GM18858 (cell line): Measurements from ENCODE around the gene ANG.
"Not testable (repeated sequence)": the region's sequence is repeated elsewhere in the genome, so short reads cannot be mapped to it uniquely, and the experiment has no call there.

ENCODE experiments used
- ATAC-seq: cut with Tn5 transposase; IDR thresholded peaks from one replicate; pipeline ENCODE4 v1.9.1; 2021; ENCODE audit not compliant: unreplicated experiment

ANG gene

GRCh38 chr14:20698018-20698329 is 9.4 kb downstream of the ANG start:
- ATAC-seq, result no peak

- ATAC-seq, result no peak
Observed at GRCh38 chr14:20698934-20699333, 10.4 kb downstream of the ANG start.

GRCh38 chr14:20699931-20700330 is 11.4 kb downstream of the ANG start:
- ATAC-seq, result no peak

- ATAC-seq, result not testable (repeated sequence)
Observed at GRCh38 chr14:20700965-20701364, 12.4 kb downstream of the ANG start.

- no peak for ATAC-seq
Observed at GRCh38 chr14:20706657-20707355, 18.2 kb downstream of the ANG start.

GRCh38 chr14:20707622-20708021 is 19.1 kb downstream of the ANG start:
- ATAC-seq, result no peak

GRCh38 chr14:20711261-20711660 is 22.7 kb downstream of the ANG start:
- no peak for ATAC-seq

GRCh38 chr14:20711685-20712084 is 23.1 kb downstream of the ANG start:
- no peak for ATAC-seq

GRCh38 chr14:20712904-20713303 is 24.3 kb downstream of the ANG start:
- no peak for ATAC-seq

GRCh38 chr14:20714593-20715250 is 26.2 kb downstream of the ANG start:
- no peak for ATAC-seq

GRCh38 chr14:20719777-20720176 is 31.2 kb downstream of the ANG start:
- ATAC-seq, result no peak

GRCh38 chr14:20720741-20721140 is 32.2 kb downstream of the ANG start:
- ATAC-seq, result no peak

GRCh38 chr14:20722016-20722415 is 33.5 kb downstream of the ANG start:
- ATAC-seq, result no peak

GRCh38 chr14:20723488-20723887 is 34.9 kb downstream of the ANG start:
- ATAC-seq, result no peak

GRCh38 chr14:20726121-20726520 is 37.6 kb downstream of the ANG start:
- not testable (repeated sequence) for ATAC-seq

GRCh38 chr14:20726531-20726930 is 38.0 kb downstream of the ANG start:
- no peak for ATAC-seq

- no peak for ATAC-seq
Observed at GRCh38 chr14:20730891-20731290, 42.3 kb downstream of the ANG start.

GRCh38 chr14:20732477-20732876 is 43.9 kb downstream of the ANG start:
- ATAC-seq, result no peak

- no peak for ATAC-seq
Observed at GRCh38 chr14:20732979-20733635, 44.5 kb downstream of the ANG start.

- ATAC-seq, result no peak
Observed at GRCh38 chr14:20733684-20734429, 45.3 kb downstream of the ANG start.

- ATAC-seq, result no peak
Observed at GRCh38 chr14:20734430-20734806, 45.9 kb downstream of the ANG start.

- not testable (repeated sequence) for ATAC-seq
Observed at GRCh38 chr14:20738292-20738691, 49.7 kb downstream of the ANG start.
